Measurements from ENCODE around the gene TCEA2. TPM values are rescaled to one million over a fixed set of nuclear protein-coding genes. Genes with fewer than 3 reads are reported as not detected.

The TCEA2 gene
- total RNA-seq, 1 experiment from 2014 or later, result 48.3 TPM

DNA sequence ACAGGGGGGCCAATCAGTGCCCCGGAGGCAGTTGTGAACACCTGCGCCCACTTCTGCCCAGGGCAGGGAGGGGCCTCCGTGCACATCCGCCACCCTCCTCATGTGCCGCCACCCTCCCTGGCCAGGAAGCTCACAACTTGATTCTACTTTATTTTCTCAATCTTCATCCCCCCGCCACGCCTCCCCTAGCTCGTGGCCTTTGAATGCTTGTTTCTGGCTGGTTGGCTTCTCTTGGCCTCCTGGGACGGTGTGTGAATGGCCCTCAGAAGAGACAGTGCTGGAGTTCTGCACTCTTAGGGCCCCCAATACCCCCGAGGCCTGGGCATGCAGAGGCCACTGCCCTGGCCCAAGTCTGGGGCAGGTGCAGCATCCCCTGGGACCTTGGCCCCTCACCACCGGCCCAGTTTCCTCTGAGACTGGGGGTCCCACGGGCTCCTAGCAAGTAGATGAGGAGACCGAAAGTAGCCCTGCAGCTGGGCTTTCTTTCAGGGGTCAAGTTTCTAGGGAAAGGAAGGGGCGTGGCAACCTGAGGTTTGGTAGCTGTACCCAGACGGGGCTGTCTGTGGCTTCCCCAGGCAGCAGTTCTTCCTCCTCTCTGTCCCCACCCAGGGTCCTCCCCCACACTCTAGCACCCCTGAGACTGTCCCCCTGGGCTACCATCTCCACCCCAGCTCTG lies 15.0 kb downstream of the TCEA2 start:
- intact Hi-C loops (cut with micrococcal nuclease; ENCODE audit: unreplicated experiment), result loop anchor here (2.0 kb wide), 1 partner anchor 15 kb away; the partner anchor contains the start of gene TCEA2
- no TSS peak for BruUV-seq (replicated peaks)

DNA sequence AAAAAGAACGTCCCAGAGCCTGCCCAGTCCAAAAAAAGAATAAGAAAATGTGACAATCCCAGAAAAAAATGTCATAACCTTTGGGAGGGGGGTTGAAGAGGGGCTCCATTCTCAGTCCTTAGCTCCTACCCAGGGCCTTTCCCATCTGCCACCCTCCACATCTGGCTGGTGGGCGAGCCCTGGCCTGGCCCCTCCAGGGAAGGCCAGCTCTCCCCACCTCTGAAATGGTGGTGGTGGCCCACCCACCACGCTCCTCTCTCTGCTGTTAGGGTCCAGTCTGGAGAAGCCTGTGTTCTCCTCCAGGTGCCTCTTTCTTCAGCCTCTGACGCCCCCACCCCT lies 15.9 kb downstream of the TCEA2 start:
- Mint-ChIP-seq H3K4me1 (ENCODE audit: low read depth, unreplicated experiment) (peaks cover 17% of the 10 kb centered on the region), H3K27me3 (ENCODE audit: insufficient read depth, unreplicated experiment) (no peaks in the 10 kb centered on the region), H3K4me3 (ENCODE audit: unreplicated experiment) (peak overlapping the region; percentile 88), H3K36me3 (ENCODE audit: insufficient read depth, unreplicated experiment) (no peaks in the 10 kb centered on the region), H3K9me3 (ENCODE audit: unreplicated experiment) (no peaks in the 10 kb centered on the region), H3K27ac (ENCODE audit: unreplicated experiment) (peak overlapping the region; percentile 75)
- POLR2A ChIA-PET, result interaction anchor here (0.5 to 1.8 kb wide), 5 partner anchors 16 to 1285 kb away, joined by 3 to 10 read pairs (median 6); partner anchors contain the start of gene TCEA2
- Histone ChIP-seq H3K9me3 (no peaks in the 10 kb centered on the region), H3K36me3 (ENCODE audit: control insufficient read depth, insufficient read depth, low read length) (no peaks in the 10 kb centered on the region), H3K4me1 (peaks cover 26% of the 10 kb centered on the region), H3K4me3 (ENCODE audit: low read depth, low read length) (peak overlapping the region; percentile 96), H3K27me3 (replicated peaks; ENCODE audit: control insufficient read depth, insufficient read depth, low read length) (no peaks in the 10 kb centered on the region; the same call in 1 of the 2 replicates)
- CTCF ChIA-PET, result interaction anchor here (0.5 to 1.9 kb wide), 7 partner anchors 9 to 548 kb away, joined by 3 to 15 read pairs (median 5); partner anchors contain the start of gene TCEA2
- no peak for TF ChIP-seq CTCF (IDR thresholded peaks at IDR 0.05; ENCODE audit: insufficient read depth in 1 of 2, low read depth in 1 of 2, low read length in 1 of 2, severe bottlenecking in 1 of 2, unreplicated experiment in 1 of 2)
- intact Hi-C loops (cut with micrococcal nuclease; ENCODE audit: unreplicated experiment), result loop anchor here (2.0 kb wide), 1 partner anchor 16 kb away; the partner anchor contains the start of gene TCEA2
- DNase-seq, result no peak
- TSS peak; percentile 41 for BruUV-seq (replicated peaks)

More for the DNA sequence above, 15.0 kb downstream of the TCEA2 start:
- Histone ChIP-seq H3K36me3 (ENCODE audit: control insufficient read depth, insufficient read depth, low read length) (no peaks in the 10 kb centered on the region), H3K4me1 (peaks cover 20% of the 10 kb centered on the region), H3K27me3 (replicated peaks; ENCODE audit: control insufficient read depth, insufficient read depth, low read length) (no peaks in the 10 kb centered on the region; the same call in 1 of the 2 replicates), H3K4me3 (ENCODE audit: low read depth, low read length) (peak overlapping the region; percentile 96; the same call in 1 of the 2 replicates), H3K9me3 (no peaks in the 10 kb centered on the region)
- peak overlapping the region; percentile 88 for H3K4me3 Mint-ChIP-seq (ENCODE audit: unreplicated experiment)
- TF ChIP-seq CTCF (IDR thresholded peaks at IDR 0.05; ENCODE audit: insufficient read depth in 1 of 2, low read depth in 1 of 2, low read length in 1 of 2, severe bottlenecking in 1 of 2, unreplicated experiment in 1 of 2), result no peak
- H3K36me3 Mint-ChIP-seq (ENCODE audit: insufficient read depth, unreplicated experiment), result no peaks in the 10 kb centered on the region
- DNase-seq, result no peak
- no peak overlapping the region for H3K27ac Mint-ChIP-seq (ENCODE audit: unreplicated experiment)
- POLR2A ChIA-PET, result no interaction called here
- peaks cover 17% of the 10 kb centered on the region for H3K4me1 Mint-ChIP-seq (ENCODE audit: low read depth, unreplicated experiment)
- no peaks in the 10 kb centered on the region for H3K9me3 Mint-ChIP-seq (ENCODE audit: unreplicated experiment)
- CTCF ChIA-PET, result interaction anchor here (0.6 kb wide), 1 partner anchor 18 kb away, joined by 9 read pairs; no protein-coding TSS in a partner anchor
- H3K27me3 Mint-ChIP-seq (ENCODE audit: insufficient read depth, unreplicated experiment), result no peaks in the 10 kb centered on the region

DNA sequence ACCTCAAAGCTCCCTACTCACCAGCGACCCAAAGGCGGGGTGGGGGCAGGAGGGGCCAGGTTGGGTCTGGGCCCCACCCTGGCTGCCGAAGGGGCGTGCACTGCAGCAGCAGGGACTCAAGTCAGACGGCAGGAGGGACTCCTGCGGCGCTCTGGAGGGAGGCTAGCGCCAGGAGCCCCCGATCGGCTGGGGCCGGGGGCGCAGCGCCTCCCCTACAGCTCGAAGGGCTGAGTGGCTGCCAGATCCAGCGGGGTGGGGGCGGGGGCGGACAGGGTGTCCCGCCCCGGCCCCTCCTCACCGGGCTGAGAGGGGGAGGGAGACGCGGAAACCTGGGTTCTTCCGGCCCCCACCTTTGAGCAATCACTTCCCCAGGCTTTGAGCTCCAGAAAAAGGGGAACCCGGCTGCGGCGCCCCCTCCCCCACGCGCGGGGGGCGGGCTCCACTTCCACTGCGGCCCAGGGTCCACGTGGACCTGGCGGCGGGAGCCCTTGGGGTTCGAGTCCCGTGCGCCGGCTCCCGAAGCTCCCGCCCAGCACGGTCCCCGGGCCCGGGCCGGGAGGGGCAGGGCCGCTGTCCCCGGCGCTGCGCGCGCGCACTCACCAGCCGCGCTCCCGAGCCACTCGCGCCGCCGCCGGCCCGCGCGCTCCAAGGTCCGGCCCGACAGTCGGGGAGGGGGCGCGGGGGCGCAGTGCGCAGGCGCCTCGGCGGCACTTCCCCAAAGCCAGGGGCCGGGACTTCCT lies 16.4 kb downstream of the TCEA2 start, which contains the start of gene RGS19:
Gene RGS19 (minus strand): TSS at position 246 of the 740 bp plus-strand sequence. CDS start 2,632 bp downstream, outside the sequence.
- Mint-ChIP-seq H3K27me3 (ENCODE audit: insufficient read depth, unreplicated experiment) (peaks cover 4% of the 10 kb centered on the region), H3K36me3 (ENCODE audit: insufficient read depth, unreplicated experiment) (peaks cover 5% of the 10 kb centered on the region), H3K27ac (ENCODE audit: unreplicated experiment) (peak within 1 kb of the TSS; percentile 75), H3K4me1 (ENCODE audit: low read depth, unreplicated experiment) (peaks cover 22% of the 10 kb centered on the region), H3K4me3 (ENCODE audit: unreplicated experiment) (peak within 1 kb of the TSS; percentile 88), H3K9me3 (ENCODE audit: unreplicated experiment) (no peaks in the 10 kb centered on the region)
- peak; percentile 91 to 98 for DNase-seq
- CTCF ChIA-PET, result interaction anchor here (0.5 to 1.9 kb wide), 12 partner anchors 10 to 548 kb away, joined by 3 to 15 read pairs (median 4); partner anchors contain the start of genes HELZ2, PRPF6 and TCEA2
- intact Hi-C loops (cut with micrococcal nuclease; ENCODE audit: unreplicated experiment), result loop anchor here (2.0 kb wide), 1 partner anchor 17 kb away; the partner anchor contains the start of gene TCEA2
- Histone ChIP-seq H3K27me3 (replicated peaks; ENCODE audit: control insufficient read depth, insufficient read depth, low read length) (peaks cover 2% of the 10 kb centered on the region), H3K4me3 (ENCODE audit: low read depth, low read length) (peak within 1 kb of the TSS; percentile 96), H3K4me1 (peaks cover 32% of the 10 kb centered on the region), H3K9me3 (no peaks in the 10 kb centered on the region), H3K36me3 (ENCODE audit: control insufficient read depth, insufficient read depth, low read length) (no peaks in the 10 kb centered on the region)
- POLR2A ChIA-PET, result interaction anchor here (0.5 to 1.8 kb wide), 9 partner anchors 17 to 1285 kb away, joined by 3 to 10 read pairs (median 4); partner anchors contain the start of genes ARFGAP1, PRPF6 and TCEA2
- no TSS peak for BruUV-seq (replicated peaks)
- TF ChIP-seq CTCF (IDR thresholded peaks at IDR 0.05; ENCODE audit: insufficient read depth in 1 of 2, low read depth in 1 of 2, low read length in 1 of 2, severe bottlenecking in 1 of 2, unreplicated experiment in 1 of 2), result peak in 1 of 2 experiments; percentile 18
